ENCODE measurements around the gene GPR153. TPM values are rescaled to one million over a fixed set of nuclear protein-coding genes. Genes with fewer than 3 reads are reported as not detected.
"Not testable (repeated sequence)": the region's sequence is repeated elsewhere in the genome, so short reads cannot be mapped to it uniquely, and the experiment has no call there.

GPR153 gene
- total RNA-seq, 1 experiment from 2014 or later, result 98.7 TPM

- no peaks in the 10 kb centered on the region for H3K27me3 ChIP-seq (ENCODE audit: low read length)
- TF ChIP-seq EZH2phosphoT487 (IDR thresholded peaks at IDR 0.05; ENCODE audit: borderline replicate concordance, low read length) (no peak), EZH2 (IDR thresholded peaks at IDR 0.05; ENCODE audit: low read length, unreplicated experiment) (no peak), CTCF (conservative IDR thresholded peaks at IDR 0.05; ENCODE audit: low read depth, low read length) (no peak)
- POLR2A ChIA-PET (ENCODE audit: unreplicated experiment), result no interaction called here
- intact Hi-C loops (cut with micrococcal nuclease), result no loop called here
- H3K27ac ChIP-seq (ENCODE audit: low read length), result no peak overlapping the region
- no peaks in the 10 kb centered on the region for H3F3A ChIP-seq (ENCODE audit: low read length, unreplicated experiment)
- no TSS peak for BruUV-seq (replicated peaks)
- peaks cover 7% of the 10 kb centered on the region; the same call in 1 of the 2 replicates for H3K36me3 ChIP-seq (ENCODE audit: low read depth, low read length)
- H3K4me3 ChIP-seq (ENCODE audit: low read length), result no peak overlapping the region
- peaks cover 6% of the 10 kb centered on the region for H3K4me1 ChIP-seq (ENCODE audit: insufficient read depth, low read length)
- H3K4me2 ChIP-seq (ENCODE audit: low read length), result no peak overlapping the region
- H3K9ac ChIP-seq (ENCODE audit: low read length), result no peak overlapping the region
- CTCF ChIA-PET, result no interaction called here
- H4K20me1 ChIP-seq (ENCODE audit: low read length), result no peaks in the 10 kb centered on the region
- DNase-seq (no peak), ATAC-seq (no peak)
- H3K9me3 ChIP-seq (ENCODE audit: low read length), result no peaks in the 10 kb centered on the region
- no peak overlapping the region for H2AFZ ChIP-seq (ENCODE audit: low read length)
- H3K9me2 ChIP-seq (replicated peaks; ENCODE audit: low read length), result no peaks in the 10 kb centered on the region
- H3K79me2 ChIP-seq (ENCODE audit: low read length), result peaks cover 7% of the 10 kb centered on the region
These were observed 47.6 kb upstream of the GPR153 start for GRCh38 chr1:6308449-6308848.

- H2AFZ ChIP-seq (ENCODE audit: low read length); H3K4me2 ChIP-seq (ENCODE audit: low read length); DNase-seq; H4K20me1 ChIP-seq (ENCODE audit: low read length); H3K9me3 ChIP-seq (ENCODE audit: low read length); H3K36me3 ChIP-seq (ENCODE audit: low read depth, low read length); BruUV-seq (replicated peaks); POLR2A ChIA-PET (ENCODE audit: unreplicated experiment); H3K9ac ChIP-seq (ENCODE audit: low read length); intact Hi-C loops (cut with micrococcal nuclease); CTCF ChIA-PET; H3K27me3 ChIP-seq (ENCODE audit: low read length); ATAC-seq; H3F3A ChIP-seq (ENCODE audit: low read length, unreplicated experiment); H3K9me2 ChIP-seq (replicated peaks; ENCODE audit: low read length); H3K4me3 ChIP-seq (ENCODE audit: low read length): not testable (repeated sequence)
- peak overlapping the region; percentile 0; the same call in 1 of the 2 replicates for H3K27ac ChIP-seq (ENCODE audit: low read length)
- peaks cover 14% of the 10 kb centered on the region for H3K4me1 ChIP-seq (ENCODE audit: insufficient read depth, low read length)
- H3K79me2 ChIP-seq (ENCODE audit: low read length), result peaks cover 14% of the 10 kb centered on the region
These were observed 46.8 kb upstream of the GPR153 start for GRCh38 chr1:6307682-6308081.

GRCh38 chr1:6307099-6307498, 46.2 kb upstream of the GPR153 start:
- H4K20me1 ChIP-seq (ENCODE audit: low read length), result no peaks in the 10 kb centered on the region
- no peaks in the 10 kb centered on the region for H3K9me2 ChIP-seq (replicated peaks; ENCODE audit: low read length)
- H3K9me3 ChIP-seq (ENCODE audit: low read length), result no peaks in the 10 kb centered on the region
- H3K27me3 ChIP-seq (ENCODE audit: low read length), result no peaks in the 10 kb centered on the region
- H3K4me2 ChIP-seq (ENCODE audit: low read length), result no peak overlapping the region
- CTCF ChIA-PET, result no interaction called here
- no peak for TF ChIP-seq EZH2phosphoT487 (IDR thresholded peaks at IDR 0.05; ENCODE audit: borderline replicate concordance, low read length)
- TF ChIP-seq CTCF (conservative IDR thresholded peaks at IDR 0.05; ENCODE audit: low read depth, low read length), result no peak
- TF ChIP-seq EZH2 (IDR thresholded peaks at IDR 0.05; ENCODE audit: low read length, unreplicated experiment), result no peak
- POLR2A ChIA-PET (ENCODE audit: unreplicated experiment), result no interaction called here
- H3F3A ChIP-seq (ENCODE audit: low read length, unreplicated experiment), result peaks cover 9% of the 10 kb centered on the region
- H3K79me2 ChIP-seq (ENCODE audit: low read length), result peaks cover 14% of the 10 kb centered on the region
- no peak for DNase-seq
- H3K27ac ChIP-seq (ENCODE audit: low read length), result 0 out of 2 replicates have a peak overlapping the region, but pooled peaks have one; percentile 0
- H3K4me1 ChIP-seq (ENCODE audit: insufficient read depth, low read length), result peaks cover 20% of the 10 kb centered on the region
- peaks cover 7% of the 10 kb centered on the region; the same call in 1 of the 2 replicates for H3K36me3 ChIP-seq (ENCODE audit: low read depth, low read length)
- no peak overlapping the region for H3K4me3 ChIP-seq (ENCODE audit: low read length)
- no TSS peak for BruUV-seq (replicated peaks)
- H3K9ac ChIP-seq (ENCODE audit: low read length), result no peak overlapping the region
- H2AFZ ChIP-seq (ENCODE audit: low read length), result no peak overlapping the region
- intact Hi-C loops (cut with micrococcal nuclease), result no loop called here
- no peak for ATAC-seq
